DOHH2 (cell line): ENCODE results near the gene HCFC1R1.

Experiments
- CTCF ChIP-seq: fragments of 200-600 bp; sonication (generic); IDR thresholded peaks from one replicate; pipeline ENCODE4 v1.5.1; 2014; ENCODE audit warnings: antibody characterized with exemption, mild to moderate bottlenecking, low read depth, low read length; ENCODE audit not compliant: poor library complexity, severe bottlenecking
- EZH2phosphoT487 ChIP-seq: fragments of 200-600 bp; sonication (generic); IDR thresholded peaks from 2 replicates; pipeline ENCODE4 v1.6.1; 2017; ENCODE audit warnings: borderline replicate concordance, mild to moderate bottlenecking, antibody characterized with exemption, low read length, moderate library complexity, mixed read lengths

- TF ChIP-seq CTCF: no peak
- TF ChIP-seq EZH2phosphoT487: no peak
Observed at GRCh38 chr16:3047387-3047720, 23.6 kb upstream of the HCFC1R1 start.
